KBM-7 (cell line): ENCODE results near the gene SCN1A.
"Not testable (repeated sequence)": the region's sequence is repeated elsewhere in the genome, so short reads cannot be mapped to it uniquely, and the experiment has no call there.

ENCODE experiments used
- DNase-seq: peaks from one replicate; pipeline ENCODE4 v3.0.0-alpha.2; 2015
- in situ Hi-C: fragments of 300-500 bp; cut with MboI; formaldehyde crosslinking; loops from 2 replicates; pipeline ENCODE4 v1.14.3; 2020; ENCODE audit warnings: low sequenced_read_pairs, low pct_unique_long_range_greater_than_20kb, mixed read lengths

Gene SCN1A

GRCh38 chr2:166025313-166025712 is 102.5 kb downstream of the SCN1A start:
- in situ Hi-C loops, result no loop called here
- DNase-seq, result no peak

DNA sequence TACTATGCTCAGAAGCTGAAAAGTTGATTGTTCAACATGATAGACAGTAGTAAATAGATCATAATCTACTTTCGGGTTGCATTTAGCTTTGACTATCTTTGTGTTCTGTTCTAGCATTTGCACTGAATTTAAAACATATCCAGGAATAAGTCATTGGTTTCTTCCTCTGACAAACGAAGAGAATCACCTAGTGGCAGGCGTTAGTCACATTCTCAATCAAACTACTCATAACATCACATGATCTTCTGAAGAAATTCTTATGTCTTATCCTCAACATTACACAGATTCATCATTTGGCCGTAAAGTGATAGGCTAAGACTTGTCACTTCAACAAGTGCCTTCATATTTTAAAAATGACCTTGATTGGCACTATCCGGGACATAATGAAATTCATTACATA is 110.6 kb downstream of the SCN1A start:
- no peak for DNase-seq
- in situ Hi-C loops, result no loop called here

- in situ Hi-C loops, result no loop called here
Measured at GRCh38 chr2:166013878-166014277, 113.9 kb downstream of the SCN1A start.

DNA sequence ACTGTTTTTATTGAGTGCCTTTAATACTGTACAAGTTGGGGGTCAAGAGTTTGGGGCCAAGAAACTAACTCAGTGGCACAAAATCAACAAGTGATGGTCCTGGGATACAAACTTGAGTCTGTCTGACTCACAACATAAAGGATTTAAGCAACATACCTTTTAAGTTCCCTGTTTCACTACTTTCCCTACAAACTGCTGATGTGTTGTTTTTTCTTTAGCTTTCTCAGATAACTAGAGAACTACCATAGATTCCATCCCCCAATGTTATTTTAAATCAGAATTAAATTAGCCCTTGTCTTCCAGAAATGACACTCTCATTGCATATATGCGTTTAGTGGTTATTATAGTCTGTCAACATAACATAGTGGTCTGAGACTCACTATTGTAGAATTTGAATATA is 116.2 kb downstream of the SCN1A start:
- no peak for DNase-seq
- in situ Hi-C loops, result no loop called here

More at GRCh38 chr2:166013878-166014277, 113.9 kb downstream of the SCN1A start:
- no peak for DNase-seq

DNA sequence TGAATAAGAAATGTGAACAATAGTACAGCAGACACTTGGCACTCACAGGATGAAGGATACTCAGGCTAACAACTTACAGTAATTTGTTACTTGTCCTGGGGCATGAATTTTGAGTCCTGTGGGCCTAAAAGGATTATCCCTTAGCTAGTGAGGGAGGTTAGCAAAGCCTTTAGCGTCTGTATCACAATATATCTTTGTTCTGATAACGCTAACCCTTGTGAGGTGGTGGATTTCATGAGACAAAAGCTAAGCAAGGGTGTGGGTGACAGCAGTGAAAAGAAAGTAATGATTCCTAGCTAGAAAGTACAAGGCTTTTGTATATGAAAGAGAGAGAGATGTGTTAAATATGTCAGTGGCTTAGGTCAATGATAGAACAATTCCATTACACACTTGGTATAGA is 127.4 kb downstream of the SCN1A start:
- DNase-seq, result no peak
- in situ Hi-C loops, result no loop called here

- in situ Hi-C loops, result no loop called here
- DNase-seq, result no peak
Measured at GRCh38 chr2:165990846-165991245, 137.0 kb downstream of the SCN1A start.

DNA sequence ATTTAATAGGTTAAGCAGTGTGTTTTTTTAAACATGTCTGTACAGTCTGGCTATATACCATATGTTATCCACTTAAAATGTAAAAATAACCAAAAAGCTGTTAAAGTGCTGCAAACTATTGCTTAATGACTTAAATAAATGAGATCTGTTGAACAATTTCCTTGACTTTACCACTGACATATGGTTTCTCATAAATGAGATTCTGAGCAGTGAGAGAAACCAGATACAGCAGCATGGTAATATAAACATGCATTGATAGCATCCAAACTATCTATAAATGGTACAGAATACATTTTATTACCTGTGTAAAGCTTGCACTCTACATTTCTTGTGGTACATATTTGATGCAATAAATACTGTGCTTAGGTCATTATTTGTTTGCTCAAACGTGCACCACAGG is 138.0 kb downstream of the SCN1A start:
- no peak for DNase-seq
- in situ Hi-C loops, result no loop called here

DNA sequence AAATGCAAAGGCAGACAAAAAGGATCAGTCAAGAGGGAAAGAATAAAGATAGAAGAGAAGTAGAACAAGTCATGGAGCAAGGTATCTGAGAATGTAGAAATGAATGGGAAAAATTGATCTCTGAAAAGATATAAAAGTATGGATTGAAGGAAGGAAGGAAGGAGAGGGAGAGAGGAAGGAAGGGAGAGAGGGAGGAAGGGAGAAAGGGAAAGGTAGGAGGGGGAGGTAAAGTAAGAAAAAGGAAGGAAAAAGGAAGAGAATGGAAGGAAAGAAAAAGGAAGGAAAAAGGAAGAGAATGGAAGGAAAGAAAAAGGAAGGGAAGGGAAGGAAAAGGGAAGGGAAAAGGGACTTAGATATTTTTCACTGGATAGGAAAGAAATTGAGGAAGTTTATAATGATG is 142.7 kb downstream of the SCN1A start:
- no peak for DNase-seq
- in situ Hi-C loops, result no loop called here

- in situ Hi-C loops, DNase-seq: not testable (repeated sequence)
Measured at GRCh38 chr2:165972161-165972560, 155.7 kb downstream of the SCN1A start.

- no peak for DNase-seq
- in situ Hi-C loops, result no loop called here
Measured at GRCh38 chr2:165970663-165971062, 157.2 kb downstream of the SCN1A start.

- in situ Hi-C loops, result no loop called here
Measured at GRCh38 chr2:165969227-165969626, 158.6 kb downstream of the SCN1A start.

GRCh38 chr2:165967746-165968145 is 160.1 kb downstream of the SCN1A start:
- in situ Hi-C loops, result no loop called here
- DNase-seq, result no peak

More at GRCh38 chr2:165969227-165969626, 158.6 kb downstream of the SCN1A start:
- DNase-seq, result no peak

DNA sequence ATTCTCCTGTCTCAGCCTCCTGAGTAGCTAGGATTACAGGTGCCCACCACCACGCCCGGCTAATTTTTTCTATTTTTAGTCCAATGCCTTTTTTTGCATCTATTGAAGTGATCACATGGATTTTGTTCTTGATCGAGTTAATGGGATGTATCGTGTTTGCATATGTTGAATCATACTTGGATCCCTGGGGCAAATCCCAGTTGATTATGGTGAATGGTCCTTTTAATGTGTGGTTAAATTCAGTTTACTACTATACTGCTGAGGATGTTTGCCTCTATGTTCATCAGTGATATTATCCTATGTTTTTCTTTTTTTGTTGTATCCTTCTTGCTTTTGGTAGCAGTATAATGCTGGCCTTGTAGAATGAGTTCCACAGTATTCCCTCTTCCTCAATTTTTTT is 166.0 kb downstream of the SCN1A start:
- in situ Hi-C loops, result no loop called here
- no peak for DNase-seq

DNA sequence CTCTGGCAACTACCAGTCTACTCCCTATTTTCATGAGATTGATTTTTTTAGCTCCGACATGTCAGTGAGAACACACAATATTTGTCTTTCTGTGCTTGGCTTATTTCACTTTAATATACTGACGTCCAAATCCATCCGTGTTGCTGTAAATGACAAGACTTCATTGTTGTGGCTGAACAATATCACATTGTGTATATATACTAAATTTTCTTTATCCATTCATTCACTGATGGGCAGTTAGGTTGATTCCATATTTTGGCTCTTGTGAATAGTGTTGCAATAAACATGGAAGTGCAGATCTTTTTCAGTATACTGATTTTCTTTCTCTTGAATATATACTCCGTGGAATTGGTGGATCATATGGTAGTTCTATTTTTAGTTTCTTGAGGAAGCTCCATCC is 168.4 kb downstream of the SCN1A start:
- no peak for DNase-seq

GRCh38 chr2:165958313-165958960 is 169.4 kb downstream of the SCN1A start:
- DNase-seq, result no peak
- in situ Hi-C loops, result no loop called here

More for the DNA sequence above, 168.4 kb downstream of the SCN1A start:
- in situ Hi-C loops, result no loop called here

DNA sequence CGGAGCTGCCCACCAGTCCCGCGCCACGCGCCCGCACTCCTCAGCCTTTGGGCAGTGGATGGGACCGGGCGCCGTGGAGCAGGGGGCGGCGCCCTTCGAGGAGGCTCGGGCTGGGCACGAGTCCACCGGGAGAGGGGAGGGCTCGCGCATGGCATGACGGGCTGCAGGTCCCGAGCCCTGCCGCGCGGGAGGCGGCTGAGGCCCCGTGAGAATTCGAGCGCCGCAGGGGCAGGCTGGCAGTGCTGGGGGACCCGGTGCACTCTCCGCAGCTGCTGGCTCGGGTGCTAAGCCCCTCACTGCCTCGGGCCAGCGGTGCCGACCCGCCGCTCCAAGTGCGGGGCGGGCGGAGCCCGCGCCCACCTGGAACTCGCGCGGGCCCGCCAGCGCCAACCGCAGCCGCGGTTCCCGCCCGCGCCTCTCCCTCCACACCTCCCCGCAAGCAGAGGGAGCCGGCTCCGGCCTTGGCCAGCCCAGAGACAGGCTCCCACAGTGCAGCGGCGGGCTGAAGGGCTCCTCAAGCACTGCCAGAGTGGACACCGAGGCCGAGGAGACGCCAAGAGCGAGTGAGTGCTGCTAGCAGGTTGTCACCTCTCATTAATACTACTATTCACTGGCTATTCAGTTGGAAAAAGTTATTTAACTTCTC is 170.7 kb downstream of the SCN1A start:
- no peak for DNase-seq

GRCh38 chr2:165953655-165954606 is 173.9 kb downstream of the SCN1A start, which contains the start of gene TTC21B:
Gene TTC21B (minus strand): TSS chr2:165953776. CDS start chr2:165953705, 71 bp downstream.
- in situ Hi-C loops, result no loop called here

More for the DNA sequence above, 170.7 kb downstream of the SCN1A start:
- in situ Hi-C loops, result no loop called here

GRCh38 chr2:165953306-165953654 is 174.5 kb downstream of the SCN1A start:
- no peak for DNase-seq
- in situ Hi-C loops, result no loop called here

More at GRCh38 chr2:165953655-165954606, 173.9 kb downstream of the SCN1A start, which contains the start of gene TTC21B:
- DNase-seq, result peak; percentile 95

DNA sequence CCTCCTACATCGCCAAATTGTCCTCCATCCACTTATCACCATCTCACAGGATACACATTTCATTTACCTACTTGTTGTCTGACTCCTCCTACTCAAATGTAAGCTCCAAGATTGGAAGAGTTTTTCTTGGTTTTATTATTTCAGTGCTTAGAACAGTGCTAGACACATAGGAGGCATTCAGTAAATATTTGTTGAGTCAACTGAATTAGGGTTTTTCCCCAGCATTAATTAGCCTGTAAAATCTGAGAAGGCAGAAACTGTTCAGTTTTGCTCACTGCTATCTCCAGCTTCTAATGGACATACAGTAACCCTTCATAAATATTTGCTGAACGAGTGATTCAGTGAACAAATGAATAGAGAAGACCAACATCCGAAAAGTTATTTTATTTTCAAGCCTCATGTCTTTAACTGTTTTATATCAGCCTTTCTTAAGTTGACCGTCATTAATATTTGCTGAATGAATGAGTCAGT is 175.0 kb downstream of the SCN1A start:
- in situ Hi-C loops, result no loop called here

DNA sequence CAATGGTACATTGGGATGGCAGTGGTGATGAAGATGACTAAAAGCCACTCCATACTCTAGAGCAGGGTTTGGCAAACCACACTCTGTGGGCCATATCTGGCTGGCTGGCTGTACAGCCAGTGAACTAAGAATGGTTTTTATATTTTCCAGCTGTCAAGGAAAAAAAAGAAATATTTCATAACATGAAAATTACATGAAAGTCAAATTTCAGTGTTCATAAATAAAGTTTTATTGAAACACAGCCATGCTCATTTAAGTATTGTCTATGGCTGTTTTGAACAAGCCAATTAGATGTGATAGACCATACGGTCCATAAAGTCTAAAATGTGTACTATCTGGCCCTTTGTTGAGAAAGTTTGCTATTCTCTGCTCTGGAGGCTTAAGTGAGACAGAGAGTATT is 175.7 kb downstream of the SCN1A start:
- in situ Hi-C loops, result no loop called here
- DNase-seq, result no peak

More for the DNA sequence above, 175.0 kb downstream of the SCN1A start:
- peak; percentile 22 for DNase-seq
